Neural cell (in vitro differentiated cells): ENCODE data around the gene INPP5A. TPM values are rescaled to one million over a fixed set of nuclear protein-coding genes. Genes with fewer than 3 reads are reported as not detected.

ENCODE experiments used
- H2AFZ ChIP-seq: fragments of 200-600, 300-800 bp; sonication (generic), shearing (Covaris generic); 2 replicates; pipeline ENCODE4 v1.6.0; 2014; ENCODE audit warnings: low read depth, mild to moderate bottlenecking, antibody characterized with exemption, low read length, moderate library complexity
- H3F3A ChIP-seq: fragments of 200-600 bp; shearing (Covaris generic); 2 replicates; pipeline ENCODE4 v1.6.1; 2016; ENCODE audit warnings: mild to moderate bottlenecking, moderate library complexity, mixed read lengths, antibody characterized with exemption, low read length; ENCODE audit not compliant: insufficient read depth, poor library complexity, severe bottlenecking
- H3K27ac ChIP-seq: fragments of 200-600, 300-800 bp; sonication (generic), shearing (Covaris generic); 2 replicates; pipeline ENCODE4 v1.5.1; 2014; ENCODE audit warnings: mild to moderate bottlenecking, low read length, moderate library complexity
- H3K27me3 ChIP-seq: fragments of 300-800, 200-600 bp; sonication (generic), shearing (Covaris generic); 2 replicates; pipeline ENCODE4 v1.6.0; 2014; ENCODE audit warnings: mild to moderate bottlenecking, low read depth, low read length, moderate library complexity; ENCODE audit not compliant: insufficient read depth
- H3K36me3 ChIP-seq: fragments of 300-800, 200-600 bp; sonication (generic), shearing (Covaris generic); 2 replicates; pipeline ENCODE4 v1.5.1; 2014; ENCODE audit warnings: mild to moderate bottlenecking, antibody characterized with exemption, low read length, moderate library complexity; ENCODE audit not compliant: insufficient read depth
- H3K4me2 ChIP-seq: fragments of 300-800, 200-600 bp; sonication (generic), shearing (Covaris generic); 2 replicates; pipeline ENCODE4 v1.6.0; 2014; ENCODE audit warnings: mild to moderate bottlenecking, low read length
- H3K4me3 ChIP-seq: fragments of 300-800, 200-600 bp; sonication (generic), shearing (Covaris generic); 2 replicates; pipeline ENCODE4 v1.5.1; 2014; ENCODE audit warnings: mild to moderate bottlenecking, low read length, moderate library complexity
- H3K79me2 ChIP-seq: fragments of 200-600 bp; shearing (Covaris generic); replicated peaks from 2 replicates; pipeline ENCODE4 v1.6.0; 2014; ENCODE audit warnings: mild to moderate bottlenecking, low read length, moderate library complexity; ENCODE audit not compliant: insufficient read depth
- H3K9ac ChIP-seq: fragments of 300-800, 200-600 bp; sonication (generic), shearing (Covaris generic); 2 replicates; pipeline ENCODE4 v1.6.1; 2016; ENCODE audit warnings: mild to moderate bottlenecking, low read length, mixed read lengths
- H3K9me2 ChIP-seq: fragments of 200-600 bp; shearing (Covaris generic); 2 replicates; pipeline ENCODE4 v1.6.1; 2016; ENCODE audit warnings: mild to moderate bottlenecking, low read length, mixed read lengths; ENCODE audit not compliant: insufficient read depth
- H3K9me3 ChIP-seq: fragments of 200-600, 300-800 bp; sonication (generic), shearing (Covaris generic); 2 replicates; pipeline ENCODE4 v1.6.1; 2016; ENCODE audit warnings: mild to moderate bottlenecking, mixed run types, low read length, moderate library complexity, mixed read lengths
- H4K20me1 ChIP-seq: fragments of 200-600 bp; shearing (Covaris generic); 2 replicates; pipeline ENCODE4 v1.6.1; 2016; ENCODE audit warnings: mild to moderate bottlenecking, mixed run types; ENCODE audit not compliant: insufficient read depth
- EP300 ChIP-seq: fragments of 450-650 bp; conservative IDR thresholded peaks from 2 replicates; pipeline ENCODE4 v1.6.1; 2014; ENCODE audit warnings: antibody characterized with exemption, mild to moderate bottlenecking, moderate library complexity; ENCODE audit not compliant: poor library complexity, severe bottlenecking
- EZH2 ChIP-seq: fragments of 200-600, 300-800 bp; shearing (Covaris generic), sonication (generic); IDR thresholded peaks from 2 replicates; pipeline ENCODE4 v1.6.1; 2014; ENCODE audit warnings: antibody characterized with exemption, low read length, borderline replicate concordance, mild to moderate bottlenecking; ENCODE audit not compliant: insufficient read depth, poor library complexity, severe bottlenecking
- MXI1 ChIP-seq: fragments of 450-650 bp; conservative IDR thresholded peaks from 2 replicates; pipeline ENCODE4 v1.6.1; 2014; ENCODE audit warnings: antibody characterized with exemption, mild to moderate bottlenecking; ENCODE audit not compliant: poor library complexity, severe bottlenecking
- POLR2AphosphoS5 ChIP-seq: IDR thresholded peaks from 2 replicates; pipeline ENCODE4 v1.6.1; 2012
- RAD21 ChIP-seq: fragments of 450-650 bp; conservative IDR thresholded peaks from 2 replicates; pipeline ENCODE4 v1.6.1; 2014; ENCODE audit warnings: antibody characterized with exemption, mild to moderate bottlenecking, moderate library complexity
- REST ChIP-seq: IDR thresholded peaks from 2 replicates; pipeline ENCODE4 v1.6.1; 2012; ENCODE audit warnings: borderline replicate concordance
- SMC3 ChIP-seq: fragments of 450-650 bp; conservative IDR thresholded peaks from 2 replicates; pipeline ENCODE4 v1.6.1; 2014; ENCODE audit warnings: antibody characterized with exemption, mild to moderate bottlenecking, moderate library complexity; ENCODE audit not compliant: poor library complexity
- TAF1 ChIP-seq: IDR thresholded peaks from 2 replicates; pipeline ENCODE4 v1.6.1; 2012; ENCODE audit warnings: low read depth
- polyA plus RNA-seq: library from polyadenylated mRNA; depleted of rRNA; stranded (reverse); fragments of >200 nt; gene quantifications from 2 replicates; pipeline ENCODE4 v1.2.3, GENCODE V29; 2014
- TF ChIP-seq, protein P1 (sequence below): fragments of 450-650 bp; IDR thresholded peaks from 2 replicates; pipeline ENCODE4 v1.5.1; 2014; ENCODE audit warnings: antibody characterized with exemption, mild to moderate bottlenecking, moderate library complexity; ENCODE audit not compliant: poor library complexity, severe bottlenecking

The INPP5A gene
- polyA plus RNA-seq, 1 donor from 2014 or later = 48.8 TPM

DNA sequence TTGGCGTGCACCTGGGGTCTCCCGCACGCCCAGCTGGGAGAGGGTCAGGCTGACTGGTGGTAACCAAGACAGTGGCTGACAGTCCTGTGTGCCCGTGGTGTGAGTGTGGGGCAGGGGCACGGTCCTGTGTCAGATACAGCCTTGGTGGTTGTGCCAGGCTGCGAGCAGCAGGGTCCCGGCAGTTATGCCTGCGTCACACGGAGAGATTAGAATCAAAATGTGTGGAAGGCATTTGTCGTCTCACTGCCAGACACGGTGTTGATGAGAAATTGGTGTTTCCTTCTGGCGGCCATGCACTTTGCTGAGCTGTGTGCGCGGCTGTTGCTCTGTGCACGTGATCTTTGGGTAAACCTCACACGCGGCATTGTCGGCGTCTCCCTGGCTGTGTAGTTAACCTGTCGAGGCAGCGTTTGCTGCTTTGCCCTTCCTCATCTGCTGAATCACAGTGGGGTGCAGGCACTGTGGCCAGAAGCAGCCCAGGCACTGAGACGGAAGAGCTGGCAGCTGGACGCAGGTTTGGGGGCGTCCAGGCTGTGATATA is 160.7 kb downstream of the INPP5A start:
- Histone ChIP-seq H3K9me3 (peaks cover 6% of the 10 kb centered on the region), H3K4me2 (no peak overlapping the region), H3K27me3 (no peaks in the 10 kb centered on the region), H3K36me3 (no peaks in the 10 kb centered on the region), H3K27ac (no peak overlapping the region), H4K20me1 (no peaks in the 10 kb centered on the region), H3K79me2 (no peaks in the 10 kb centered on the region), H2AFZ (no peak overlapping the region), H3K9me2 (no peaks in the 10 kb centered on the region), H3K9ac (no peak overlapping the region), H3F3A (no peaks in the 10 kb centered on the region), H3K4me3 (no peak overlapping the region)
- TF ChIP-seq, protein P1, sequence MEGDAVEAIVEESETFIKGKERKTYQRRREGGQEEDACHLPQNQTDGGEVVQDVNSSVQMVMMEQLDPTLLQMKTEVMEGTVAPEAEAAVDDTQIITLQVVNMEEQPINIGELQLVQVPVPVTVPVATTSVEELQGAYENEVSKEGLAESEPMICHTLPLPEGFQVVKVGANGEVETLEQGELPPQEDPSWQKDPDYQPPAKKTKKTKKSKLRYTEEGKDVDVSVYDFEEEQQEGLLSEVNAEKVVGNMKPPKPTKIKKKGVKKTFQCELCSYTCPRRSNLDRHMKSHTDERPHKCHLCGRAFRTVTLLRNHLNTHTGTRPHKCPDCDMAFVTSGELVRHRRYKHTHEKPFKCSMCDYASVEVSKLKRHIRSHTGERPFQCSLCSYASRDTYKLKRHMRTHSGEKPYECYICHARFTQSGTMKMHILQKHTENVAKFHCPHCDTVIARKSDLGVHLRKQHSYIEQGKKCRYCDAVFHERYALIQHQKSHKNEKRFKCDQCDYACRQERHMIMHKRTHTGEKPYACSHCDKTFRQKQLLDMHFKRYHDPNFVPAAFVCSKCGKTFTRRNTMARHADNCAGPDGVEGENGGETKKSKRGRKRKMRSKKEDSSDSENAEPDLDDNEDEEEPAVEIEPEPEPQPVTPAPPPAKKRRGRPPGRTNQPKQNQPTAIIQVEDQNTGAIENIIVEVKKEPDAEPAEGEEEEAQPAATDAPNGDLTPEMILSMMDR = no peak
- TF ChIP-seq POLR2AphosphoS5 (no peak), MXI1 (no peak), SMC3 (no peak), TAF1 (no peak), EP300 (no peak), EZH2 (no peak), RAD21 (no peak), REST (no peak)

DNA sequence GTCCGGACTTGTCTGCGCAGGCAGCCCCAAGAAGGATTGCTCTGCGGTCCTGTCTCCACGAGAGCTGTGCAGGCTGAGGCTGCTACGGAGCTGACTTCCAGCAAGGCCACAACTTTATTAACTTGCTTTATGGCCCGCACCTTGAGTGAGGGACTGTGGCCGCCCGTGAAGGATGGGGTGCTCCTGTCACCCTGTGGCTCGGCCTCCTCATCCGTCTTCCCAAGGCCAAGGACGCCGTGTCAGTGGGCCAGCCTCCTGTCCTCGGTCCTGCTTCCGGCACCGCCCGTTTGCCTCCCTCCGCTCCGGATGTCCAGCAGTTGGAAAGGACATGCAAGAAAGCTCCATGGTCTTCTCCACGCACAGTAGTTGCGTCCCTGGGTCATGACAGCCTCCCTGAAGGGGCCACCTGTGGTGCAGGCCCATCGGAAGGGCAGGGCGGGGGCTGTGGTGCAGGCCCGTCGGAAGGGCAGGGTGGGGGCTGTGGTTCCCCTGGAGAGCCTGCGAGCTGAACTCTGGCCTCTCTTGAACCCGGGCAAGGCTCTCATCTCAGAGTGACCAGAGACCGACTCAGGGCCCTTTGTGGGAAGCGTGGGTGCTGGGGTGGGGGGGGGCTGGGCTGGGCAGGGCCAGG is 161.3 kb downstream of the INPP5A start:
- Histone ChIP-seq H3K9me3 (peaks cover 6% of the 10 kb centered on the region), H3K27me3 (no peaks in the 10 kb centered on the region), H2AFZ (no peak overlapping the region), H3K79me2 (no peaks in the 10 kb centered on the region), H3K36me3 (no peaks in the 10 kb centered on the region), H3K4me3 (no peak overlapping the region), H3K27ac (no peak overlapping the region), H3K4me2 (no peak overlapping the region), H3K9ac (no peak overlapping the region), H3K9me2 (no peaks in the 10 kb centered on the region), H3F3A (no peaks in the 10 kb centered on the region), H4K20me1 (no peaks in the 10 kb centered on the region)
- TF ChIP-seq EZH2 (no peak), POLR2AphosphoS5 (no peak), TAF1 (no peak), MXI1 (no peak), SMC3 (no peak), RAD21 (no peak), EP300 (no peak)
- TF ChIP-seq, protein P1 = no peak
